Astrocyte (in vitro differentiated cells and primary cell): ENCODE measurements around the gene NR2F2.

Experiments used
- CTCF ChIP-seq: IDR thresholded peaks from 2 replicates; pipeline ENCODE4 v1.5.1; 2011; ENCODE audit warnings: low read depth, mild to moderate bottlenecking, inconsistent platforms, low read length, moderate library complexity; ENCODE audit not compliant: insufficient read depth
- EZH2 ChIP-seq: IDR thresholded peaks from 2 replicates; pipeline ENCODE4 v1.6.1; 2012; ENCODE audit warnings: mild to moderate bottlenecking, low read length, inconsistent platforms; ENCODE audit not compliant: insufficient read depth

GRCh38 chr15:96296264-96296663 is 34.2 kb upstream of the NR2F2 start:
- no peak for TF ChIP-seq CTCF
- TF ChIP-seq EZH2, result no peak
